Stimulated activated CD4-positive, alpha-beta T cell treated with anti-CD3 and anti-CD28 coated beads, Interleukin-4, amount 100 ng/mL, for 1 hour (primary cell): ENCODE data around the gene ITPRIPL1.
A peak's percentile ranks its signal among the peaks of the same experiment; 100 is the strongest.
"Not testable (repeated sequence)": the region's sequence is repeated elsewhere in the genome, so short reads cannot be mapped to it uniquely, and the experiment has no call there.

Experiments used
- DNase-seq: peaks from one replicate; pipeline ENCODE4 v3.0.0-alpha.2; 2020

ITPRIPL1 gene, protein sequence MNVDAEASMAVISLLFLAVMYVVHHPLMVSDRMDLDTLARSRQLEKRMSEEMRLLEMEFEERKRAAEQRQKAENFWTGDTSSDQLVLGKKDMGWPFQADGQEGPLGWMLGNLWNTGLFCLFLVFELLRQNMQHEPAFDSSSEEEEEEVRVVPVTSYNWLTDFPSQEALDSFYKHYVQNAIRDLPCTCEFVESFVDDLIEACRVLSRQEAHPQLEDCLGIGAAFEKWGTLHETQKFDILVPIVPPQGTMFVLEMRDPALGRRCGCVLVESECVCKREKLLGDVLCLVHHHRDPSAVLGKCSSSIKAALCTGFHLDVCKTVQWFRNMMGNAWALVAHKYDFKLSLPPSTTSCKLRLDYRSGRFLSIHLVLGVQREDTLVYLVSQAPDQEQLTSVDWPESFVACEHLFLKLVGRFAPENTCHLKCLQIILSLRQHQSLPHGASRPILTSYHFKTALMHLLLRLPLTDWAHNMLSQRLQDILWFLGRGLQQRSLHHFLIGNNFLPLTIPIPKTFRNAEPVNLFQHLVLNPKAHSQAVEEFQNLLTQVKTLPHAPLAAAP

GRCh38 chr2:96325041-96325883 lies at the start of gene ITPRIPL1:
Gene ITPRIPL1 (plus strand): TSS chr2:96325317. CDS start chr2:96325840, 523 bp downstream.
- DNase-seq, result peak; percentile 52

GRCh38 chr2:96276787-96277499 lies 48.2 kb upstream of the ITPRIPL1 start:
- DNase-seq, result no peak

GRCh38 chr2:96287273-96287856 lies 37.8 kb upstream of the ITPRIPL1 start:
- no peak for DNase-seq

- no peak for DNase-seq
Observed at GRCh38 chr2:96291751-96292150, 33.4 kb upstream of the ITPRIPL1 start.

- not testable (repeated sequence) for DNase-seq
Observed at GRCh38 chr2:96294271-96294670, 30.8 kb upstream of the ITPRIPL1 start.

DNA sequence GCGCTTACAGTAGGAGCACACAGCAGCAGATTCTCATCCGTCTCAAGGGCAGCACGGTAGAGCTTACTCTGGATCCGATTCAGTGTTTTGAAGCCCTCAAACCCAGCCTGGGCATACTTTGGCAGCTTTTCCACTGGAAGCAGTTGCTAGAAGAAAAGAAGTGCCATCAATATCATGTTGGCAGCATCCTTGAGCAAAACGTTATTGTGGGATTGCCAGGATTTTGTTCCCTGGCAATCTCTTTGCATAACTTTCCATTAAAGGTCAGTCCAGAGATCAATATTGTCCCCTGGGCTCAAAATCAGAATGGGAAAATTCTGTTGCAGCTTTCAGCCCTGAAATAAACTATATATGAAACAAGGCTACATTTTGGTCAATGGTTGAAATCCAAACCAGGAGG lies 28.2 kb upstream of the ITPRIPL1 start:
- no peak for DNase-seq

GRCh38 chr2:96301865-96302264 lies 23.3 kb upstream of the ITPRIPL1 start:
- DNase-seq, result no peak

- DNase-seq, result no peak
Observed at GRCh38 chr2:96304606-96305005, 20.5 kb upstream of the ITPRIPL1 start.

GRCh38 chr2:96305091-96305978 lies 19.8 kb upstream of the ITPRIPL1 start, which contains the start of gene SNRNP200:
Gene SNRNP200 (minus strand): TSS chr2:96305546. CDS start chr2:96305437, 109 bp downstream.
- DNase-seq, result peak; percentile 92

GRCh38 chr2:96305979-96306308 lies 19.2 kb upstream of the ITPRIPL1 start:
- peak; percentile 8 for DNase-seq

GRCh38 chr2:96306370-96306769 lies 18.7 kb upstream of the ITPRIPL1 start:
- DNase-seq, result no peak

- DNase-seq, result no peak
Observed at GRCh38 chr2:96308248-96308647, 16.9 kb upstream of the ITPRIPL1 start.

- no peak for DNase-seq
Observed at GRCh38 chr2:96315005-96315399, 10.1 kb upstream of the ITPRIPL1 start.

DNA sequence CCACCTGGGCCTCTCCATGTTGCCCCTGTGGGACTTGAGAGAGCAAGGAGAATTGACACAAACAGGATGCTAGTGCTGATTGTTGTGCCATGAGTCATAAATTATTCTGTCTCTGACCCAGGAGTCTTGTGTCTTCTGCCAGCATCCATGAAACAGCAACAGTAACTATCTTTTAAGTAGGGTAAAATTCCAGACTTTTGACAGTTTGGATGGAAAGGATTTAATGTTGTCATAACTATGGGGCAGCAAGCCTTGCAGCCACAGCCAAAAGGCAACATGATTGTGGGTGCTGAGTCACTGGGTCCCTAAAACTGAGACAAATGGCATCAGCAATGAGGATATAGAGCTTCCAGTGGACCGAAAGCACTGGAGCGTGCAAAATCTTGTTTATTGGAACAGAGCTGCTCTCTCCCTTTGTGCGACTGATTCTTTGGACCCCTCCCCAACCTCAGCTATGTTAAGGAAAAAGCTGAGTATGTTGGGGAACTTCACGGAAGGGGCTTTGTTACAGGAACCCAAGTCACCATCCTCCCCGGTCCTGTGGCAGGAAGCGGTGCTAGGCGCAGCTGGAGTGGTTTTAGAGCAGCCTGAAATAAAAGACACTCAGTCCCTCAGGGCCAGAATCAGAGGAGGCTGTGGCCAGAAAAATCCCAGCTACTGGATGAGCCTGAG lies 9.6 kb upstream of the ITPRIPL1 start:
- no peak for DNase-seq

GRCh38 chr2:96316999-96317398 lies 8.1 kb upstream of the ITPRIPL1 start:
- no peak for DNase-seq

DNA sequence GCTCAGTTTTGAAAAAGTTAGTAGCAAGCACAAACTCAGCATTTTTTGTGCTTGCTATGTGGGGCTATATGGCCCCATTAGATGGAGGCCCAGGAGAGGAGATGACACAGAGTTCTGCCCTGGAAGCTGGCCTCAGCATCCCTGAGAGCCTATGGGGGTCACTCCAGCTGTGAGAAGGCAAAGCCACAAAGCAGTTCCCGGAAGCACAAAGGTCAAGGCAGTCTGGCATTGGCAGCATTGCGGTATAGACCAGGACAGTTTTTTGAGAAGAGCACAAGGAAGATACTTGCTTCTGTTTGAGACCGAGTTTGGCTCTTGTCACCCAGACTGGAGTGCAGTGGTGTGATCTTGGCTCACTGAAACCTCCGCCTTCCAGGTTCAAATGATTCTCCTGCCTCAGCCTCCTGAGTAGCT lies 7.5 kb upstream of the ITPRIPL1 start:
- DNase-seq, result no peak

DNA sequence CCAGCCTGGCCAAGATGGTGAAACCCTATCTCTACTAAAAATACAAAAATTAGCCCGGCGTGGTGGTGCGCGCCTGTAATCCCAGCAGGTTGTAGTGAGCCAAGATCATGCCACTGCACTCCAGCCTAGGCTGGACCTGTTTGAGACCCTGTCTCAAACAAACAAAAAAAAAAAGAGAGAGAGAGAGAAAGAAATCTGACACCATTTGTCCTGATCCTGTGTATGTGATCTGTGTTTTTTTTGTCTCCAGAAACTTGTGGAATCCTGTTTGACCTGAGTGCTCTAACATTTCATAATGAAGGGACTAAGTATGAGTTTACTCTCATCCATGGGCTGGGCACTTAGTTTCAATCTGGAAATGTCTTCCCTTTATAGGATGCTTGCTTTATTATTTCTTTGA lies 6.4 kb upstream of the ITPRIPL1 start:
- DNase-seq, result no peak

DNA sequence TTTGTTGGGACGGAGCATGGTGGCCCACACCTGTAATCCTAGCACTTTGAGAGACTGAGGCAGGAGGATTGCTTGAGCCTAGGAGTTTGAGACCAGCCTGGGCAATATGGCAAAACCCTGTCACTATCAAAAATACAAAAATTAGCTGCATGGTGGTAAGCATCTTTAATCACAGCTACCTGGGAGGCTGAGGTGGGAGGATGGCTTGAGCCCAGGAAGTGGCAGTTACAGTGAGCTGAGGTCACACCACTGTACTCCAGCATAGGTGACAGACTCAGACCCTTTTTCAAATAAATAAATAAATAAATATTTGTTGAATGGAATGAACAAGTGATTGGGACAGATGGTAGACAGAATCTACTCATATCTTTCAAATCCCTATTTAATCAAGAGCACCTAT lies 5.7 kb upstream of the ITPRIPL1 start:
- DNase-seq, result no peak

DNA sequence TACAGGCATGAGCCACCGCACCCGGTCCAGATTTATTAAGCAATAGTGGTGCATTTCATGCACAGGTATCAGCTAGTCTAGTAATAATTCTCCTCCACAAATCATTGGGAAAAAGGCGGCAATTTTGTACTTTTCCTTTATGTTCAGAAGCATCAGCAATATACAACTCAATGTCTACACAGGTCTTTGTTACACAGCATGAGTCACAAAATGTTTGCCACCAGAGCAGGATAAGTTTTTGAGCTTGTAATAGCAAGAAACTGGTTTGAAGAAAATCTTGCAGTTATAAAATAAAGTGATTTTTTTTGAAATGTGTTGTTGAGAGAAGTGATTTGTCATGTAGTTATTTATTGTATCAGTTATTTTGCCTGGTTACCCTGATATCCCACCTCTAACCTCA lies 4.8 kb upstream of the ITPRIPL1 start:
- DNase-seq, result no peak

GRCh38 chr2:96320728-96321622 lies 4.1 kb upstream of the ITPRIPL1 start:
- peak; percentile 27 for DNase-seq
